ENCODE data around the gene TMEM151B.

GRCh38 chr6:44310241-44310640 lies 40.0 kb downstream of the TMEM151B start:
- TF ChIP-seq POLR2A (IDR thresholded peaks at IDR 0.05; ENCODE audit: extremely low read depth, insufficient read length) = no peak
- TF ChIP-seq CTCF (IDR thresholded peaks at IDR 0.05; ENCODE audit: low read depth, low read length) = no peak

All from NB4 (cell line).